K562 (cell line): ENCODE measurements around the gene TIMP2. TPM values are rescaled to one million over a fixed set of nuclear protein-coding genes. Genes with fewer than 3 reads are reported as not detected.

ENCODE experiments used
- ATAC-seq: fragments of 200-7000 bp; cut with Tn5 transposase; 3 replicates; pipeline ENCODE4 v1.9.1; 2020; ENCODE audit warnings: moderate library complexity
- BruUV-seq: library from RNA; stranded (reverse); fragments of 400-500 nt; replicated peaks from 2 replicates; lab custom pipeline; 2021; lab: Mats Ljungman, UMichigan
- CTCF ChIA-PET: fragments of 300-600 bp; formaldehyde crosslinking; extraction: SDS; loops from one replicate; lab custom pipeline; 2021; ENCODE audit warnings: low intra/inter-chr PET ratio; lab: Yijun Ruan, JAX
- POLR2A ChIA-PET: fragments of 300-600, 350-650 bp; sonication (Branson Sonifier 250); formaldehyde crosslinking; extraction: SDS; loops from one replicate; lab custom pipeline; 2021; ENCODE audit warnings: antibody characterized with exemption, inconsistent platforms; lab: Yijun Ruan, JAX
- DNase-seq, 4 experiments: peaks; one replicate each; pipeline versions ENCODE4 v3.0.0 to v3.0.0-alpha.2; 2011 to 2018; ENCODE audit warnings: low spot score in 3 of 4, mixed read lengths in 3 of 4; ENCODE audit errors: extremely low read depth in 1 of 4
- FAIRE-seq: peaks from 2 replicates; lab custom pipeline; 2011; peaks lifted over from hg19 to GRCh38; lab: Jason Lieb, UNC
- H2AFZ ChIP-seq: 2 replicates; pipeline ENCODE4 v1.6.0; 2011; ENCODE audit warnings: low read depth, low read length, control low read depth, inconsistent platforms
- H3K27ac ChIP-seq: fragments of 200-600 bp; 3 replicates; pipeline ENCODE4 v1.8.0; 2011; ENCODE audit warnings: low read depth, mild to moderate bottlenecking, control low read depth, inconsistent platforms, low read length, moderate library complexity, mixed read lengths; ENCODE audit errors: extremely low read depth
- H3K27me3 ChIP-seq, 2 experiments: fragments of 300-600 bp in 1 of 2; 2 replicates in 1 of 2; 3 replicates in 1 of 2; pipeline versions ENCODE4 v1.6.0 to v1.8.0; 2011; ENCODE audit warnings: inconsistent platforms in 2 of 2, low read length in 2 of 2, mild to moderate bottlenecking in 1 of 2, mixed read lengths in 1 of 2, moderate library complexity in 1 of 2; ENCODE audit not compliant: control insufficient read depth in 2 of 2, insufficient read depth in 2 of 2
- H3K36me3 ChIP-seq: fragments of 300-600 bp; 3 replicates; pipeline ENCODE4 v1.8.0; 2011; ENCODE audit warnings: mild to moderate bottlenecking, low read length, inconsistent platforms; ENCODE audit not compliant: control insufficient read depth, insufficient read depth
- H3K4me1 ChIP-seq, 2 experiments: fragments of 200-600 bp in 1 of 2; replicated peaks in 1 of 2; 2 replicates in 1 of 2; 3 replicates in 1 of 2; pipeline versions ENCODE4 v1.5.1 to v1.8.0; 2011; ENCODE audit warnings: inconsistent platforms in 2 of 2, low read length in 2 of 2, mild to moderate bottlenecking in 1 of 2, mixed read lengths in 1 of 2, moderate library complexity in 1 of 2; ENCODE audit not compliant: control insufficient read depth in 2 of 2, insufficient read depth in 2 of 2
- H3K4me2 ChIP-seq: 2 replicates; pipeline ENCODE4 v1.6.1; 2011; ENCODE audit warnings: low read length, control low read depth, inconsistent platforms, mixed read lengths; ENCODE audit not compliant: insufficient read depth
- H3K4me3 ChIP-seq: fragments of 200-600 bp; sonication (generic), shearing (Covaris generic); 2 replicates; pipeline ENCODE4 v1.5.1; 2016; ENCODE audit warnings: control low read depth, inconsistent platforms
- H3K79me2 ChIP-seq: fragments of 200-600 bp; 3 replicates; pipeline ENCODE4 v1.8.0; 2011; ENCODE audit warnings: low read length, inconsistent platforms; ENCODE audit not compliant: control insufficient read depth, insufficient read depth
- H3K9ac ChIP-seq, 2 experiments: 2 replicates each; pipeline versions ENCODE4 v1.6.0 to v1.6.1; 2011; ENCODE audit warnings: low read depth in 2 of 2, low read length in 2 of 2, control low read depth in 1 of 2, inconsistent platforms in 1 of 2, mild to moderate bottlenecking in 1 of 2, mixed read lengths in 1 of 2; ENCODE audit not compliant: insufficient read depth in 1 of 2
- H3K9me1 ChIP-seq: one replicate; pipeline ENCODE4 v1.6.0; 2011; ENCODE audit warnings: inconsistent platforms, mild to moderate bottlenecking, low read length, moderate library complexity; ENCODE audit not compliant: control insufficient read depth, insufficient read depth
- H3K9me3 ChIP-seq: replicated peaks from 2 replicates; pipeline ENCODE4 v1.5.1; 2011; ENCODE audit warnings: low read depth, low read length, inconsistent platforms; ENCODE audit not compliant: control insufficient read depth, insufficient read depth
- H4K20me1 ChIP-seq: replicated peaks from 2 replicates; pipeline ENCODE4 v1.6.1; 2011; ENCODE audit warnings: low read length, inconsistent platforms, mixed read lengths; ENCODE audit not compliant: control insufficient read depth, insufficient read depth
- FOXA1 ChIP-seq: fragments of 450-650 bp; IDR thresholded peaks from 2 replicates; pipeline ENCODE4 v1.6.1; 2016; ENCODE audit warnings: mild to moderate bottlenecking, borderline replicate concordance
- MCM2 ChIP-seq: fragments of 450-650 bp; IDR thresholded peaks from 2 replicates; pipeline ENCODE4 v1.6.1; 2017; ENCODE audit warnings: low read depth, mild to moderate bottlenecking
- RFX1 ChIP-seq: fragments of 450-650 bp; IDR thresholded peaks from 2 replicates; pipeline ENCODE4 v1.6.1; 2016; ENCODE audit warnings: mild to moderate bottlenecking, moderate library complexity
- RREB1 ChIP-seq: fragments of 250-450 bp; sonication (Bioruptor Pico); IDR thresholded peaks from 2 replicates; pipeline ENCODE4 v1.4.0; 2020
- SIRT6 ChIP-seq: IDR thresholded peaks from one replicate; pipeline ENCODE4 v1.6.1; 2012; ENCODE audit warnings: low read depth, mild to moderate bottlenecking, control low read depth, inconsistent platforms, low read length, moderate library complexity
- SNRNP70 ChIP-seq: fragments of 200-400 bp; formaldehyde crosslinking; optimal IDR thresholded peaks from 2 replicates; pipeline ENCODE3; 2017; ENCODE audit warnings: low read depth, low read length
- ZNF395 ChIP-seq: fragments of 200-800 bp; sonication (Bioruptor generic); IDR thresholded peaks from 2 replicates; pipeline ENCODE4 v1.6.1; 2017; ENCODE audit warnings: missing genetic modification characterization, missing compliant biosample characterization
- WGBS: fragments of 100-300 bp; shearing (Covaris generic); methylation state at CpG from one replicate; pipeline ENCODE4 v1.1.6; 2016; ENCODE audit warnings: low coverage, mixed read lengths; ENCODE audit not compliant: insufficient coverage; ENCODE audit errors: missing lambda C conversion rate; 5-methylcytosine and 5-hydroxymethylcytosine counted together
- in situ Hi-C: fragments of 300-500 bp; cut with MboI; formaldehyde crosslinking; loops from 4 replicates; pipeline ENCODE4 v1.15.0; 2018; ENCODE audit warnings: inconsistent platforms, mixed read lengths
- intact Hi-C: fragments of 100-400 bp; cut with micrococcal nuclease; formaldehyde crosslinking; loops from 2 replicates; pipeline ENCODE4 v1.14.2; 2022
- polyA plus RNA-seq, 8 experiments: library from polyadenylated mRNA; depleted of rRNA in 4 of 8; stranded (reverse) in 5 of 8; unstranded in 3 of 8; fragments of >200 nt; fragmentation: Nextera tagmentation in 2 of 8; fragmentation: Illumina TruSeq in 1 of 8; extraction: Ambion mirVana in 2 of 8; extraction: Trizol in 1 of 8; gene quantifications; 2 replicates each; pipeline versions ENCODE4 v1.2.1 to v1.2.3, GENCODE V29; 2011 to 2014; ENCODE audit warnings: inconsistent platforms in 1 of 8, missing spikeins in 1 of 8
- total RNA-seq, 7 experiments: library from RNA; depleted of rRNA in 6 of 7; stranded (reverse); fragments of >200 nt in 6 of 7; fragmentation: Illumina TruSeq in 2 of 7; extraction: Trizol in 2 of 7; gene quantifications; 2 replicates each; pipeline versions ENCODE4 v1.2.1 to v1.2.3, GENCODE V29; 2011 to 2021; ENCODE audit warnings: low replicate concordance in 1 of 7
- TF ChIP-seq, protein P1 (sequence below): IDR thresholded peaks from 3 replicates; pipeline ENCODE4 v1.6.1; 2011; ENCODE audit warnings: borderline replicate concordance, mild to moderate bottlenecking, moderate library complexity; ENCODE audit not compliant: insufficient read length; ENCODE audit errors: extremely low read depth

The TIMP2 gene
- total and polyA plus RNA-seq, 9 of the 15 experiments (the other 6 are each of a cell fraction or from before 2014, with no cell fraction given) = 0.55 TPM; not detected in 8

DNA sequence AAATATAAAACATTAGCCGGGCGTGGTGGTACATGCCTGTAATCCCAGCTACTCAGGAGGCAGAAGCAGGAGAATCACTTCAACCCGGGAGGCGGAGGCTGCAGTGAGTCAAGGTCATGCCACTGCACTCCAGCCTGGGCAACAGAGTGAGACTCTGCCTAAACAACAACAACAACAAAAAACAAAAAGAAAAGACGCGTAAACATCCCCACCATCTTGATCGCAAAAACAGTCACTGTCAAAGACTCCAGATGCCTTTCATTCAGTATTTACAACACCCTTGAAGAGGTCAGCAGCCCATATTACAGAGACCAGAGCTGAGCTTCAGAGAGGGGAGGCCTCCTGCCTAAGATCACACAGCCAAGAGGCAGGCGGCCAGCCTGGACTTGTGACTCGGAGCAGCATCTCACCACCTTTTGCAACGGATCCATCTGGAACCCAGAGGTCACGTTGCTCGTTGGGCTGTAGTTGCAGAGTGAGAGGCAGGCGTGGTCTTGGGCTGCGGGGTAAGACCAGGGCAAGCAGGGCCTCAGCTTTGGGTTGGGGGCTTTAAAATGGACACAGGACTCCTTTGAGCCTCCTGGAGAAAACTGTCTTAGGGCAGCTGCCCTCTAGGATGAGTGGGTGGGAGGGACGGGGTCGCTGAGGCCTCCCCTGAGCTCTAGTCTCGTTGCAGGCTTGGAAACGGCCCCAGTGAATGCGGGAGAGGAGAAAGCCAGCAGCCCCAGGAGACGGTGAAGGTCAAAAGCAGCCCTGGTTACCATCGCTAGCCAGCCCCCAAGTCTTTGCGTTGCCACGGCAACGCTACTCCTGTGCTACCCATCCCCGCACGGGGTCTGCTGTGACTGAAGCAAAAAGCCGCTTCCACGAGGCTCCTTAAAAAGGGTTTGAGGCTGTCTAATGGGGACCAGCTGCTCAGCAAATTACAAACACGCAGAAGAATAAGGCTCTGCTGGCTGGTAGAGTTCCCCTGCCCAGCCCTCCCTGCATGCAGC, 28.5 kb upstream of the TIMP2 start:
- WGBS = 3% methylated on average over 26 of the region's 29 CpGs
- no peak for DNase-seq
- Histone ChIP-seq H4K20me1 (peaks cover 11% of the 10 kb centered on the region), H3K27me3 (peaks cover 58 to 90% of the 10 kb centered on the region in 2 experiments), H3K36me3 (no peaks in the 10 kb centered on the region), H3K27ac (no peak overlapping the region), H3K9me3 (no peaks in the 10 kb centered on the region), H3K4me1 (peaks cover 4 to 6% of the 10 kb centered on the region in 2 experiments; a peak in 4 of 5 replicates), H2AFZ (no peak overlapping the region), H3K4me3 (no peak overlapping the region), H3K9ac (no peak overlapping the region), H3K4me2 (no peak overlapping the region), H3K9me1 (no peaks in the 10 kb centered on the region), H3K79me2 (no peaks in the 10 kb centered on the region)
- no TSS peak for BruUV-seq
- POLR2A ChIA-PET = interaction anchor here (0.6 to 1.2 kb wide), 5 partner anchors 12 to 44 kb away, joined by 3 to 6 read pairs (median 3); no protein-coding TSS in a partner anchor
- in situ Hi-C loops = no loop called here
- ATAC-seq = no peak
- FAIRE-seq = no peak
- CTCF ChIA-PET = no interaction called here
- intact Hi-C loops = no loop called here
- no peak for TF ChIP-seq MCM2
- no peak for TF ChIP-seq RREB1
- TF ChIP-seq FOXA1 = no peak
- TF ChIP-seq, protein P1, sequence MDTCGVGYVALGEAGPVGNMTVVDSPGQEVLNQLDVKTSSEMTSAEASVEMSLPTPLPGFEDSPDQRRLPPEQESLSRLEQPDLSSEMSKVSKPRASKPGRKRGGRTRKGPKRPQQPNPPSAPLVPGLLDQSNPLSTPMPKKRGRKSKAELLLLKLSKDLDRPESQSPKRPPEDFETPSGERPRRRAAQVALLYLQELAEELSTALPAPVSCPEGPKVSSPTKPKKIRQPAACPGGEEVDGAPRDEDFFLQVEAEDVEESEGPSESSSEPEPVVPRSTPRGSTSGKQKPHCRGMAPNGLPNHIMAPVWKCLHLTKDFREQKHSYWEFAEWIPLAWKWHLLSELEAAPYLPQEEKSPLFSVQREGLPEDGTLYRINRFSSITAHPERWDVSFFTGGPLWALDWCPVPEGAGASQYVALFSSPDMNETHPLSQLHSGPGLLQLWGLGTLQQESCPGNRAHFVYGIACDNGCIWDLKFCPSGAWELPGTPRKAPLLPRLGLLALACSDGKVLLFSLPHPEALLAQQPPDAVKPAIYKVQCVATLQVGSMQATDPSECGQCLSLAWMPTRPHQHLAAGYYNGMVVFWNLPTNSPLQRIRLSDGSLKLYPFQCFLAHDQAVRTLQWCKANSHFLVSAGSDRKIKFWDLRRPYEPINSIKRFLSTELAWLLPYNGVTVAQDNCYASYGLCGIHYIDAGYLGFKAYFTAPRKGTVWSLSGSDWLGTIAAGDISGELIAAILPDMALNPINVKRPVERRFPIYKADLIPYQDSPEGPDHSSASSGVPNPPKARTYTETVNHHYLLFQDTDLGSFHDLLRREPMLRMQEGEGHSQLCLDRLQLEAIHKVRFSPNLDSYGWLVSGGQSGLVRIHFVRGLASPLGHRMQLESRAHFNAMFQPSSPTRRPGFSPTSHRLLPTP = no peak
- TF ChIP-seq SNRNP70 = no peak
- TF ChIP-seq ZNF395 (CRISPR knock-in tag) = no peak
- TF ChIP-seq SIRT6 = no peak
- peak; percentile 51 for TF ChIP-seq RFX1
- TF ChIP-seq, all 486 proteins: peak for 1
